ENCODE measurements around the gene EME1. TPM values are rescaled to one million over a fixed set of nuclear protein-coding genes. Genes with fewer than 3 reads are reported as not detected.
"Not testable (repeated sequence)": the region's sequence is repeated elsewhere in the genome, so short reads cannot be mapped to it uniquely, and the experiment has no call there.

Gene EME1
- total RNA-seq, 1 donor from 2014 or later = not detected

- no peak for DNase-seq (ENCODE audit: low spot score)
Measured at GRCh38 chr17:50392621-50393020, 19.6 kb downstream of the EME1 start.

DNA sequence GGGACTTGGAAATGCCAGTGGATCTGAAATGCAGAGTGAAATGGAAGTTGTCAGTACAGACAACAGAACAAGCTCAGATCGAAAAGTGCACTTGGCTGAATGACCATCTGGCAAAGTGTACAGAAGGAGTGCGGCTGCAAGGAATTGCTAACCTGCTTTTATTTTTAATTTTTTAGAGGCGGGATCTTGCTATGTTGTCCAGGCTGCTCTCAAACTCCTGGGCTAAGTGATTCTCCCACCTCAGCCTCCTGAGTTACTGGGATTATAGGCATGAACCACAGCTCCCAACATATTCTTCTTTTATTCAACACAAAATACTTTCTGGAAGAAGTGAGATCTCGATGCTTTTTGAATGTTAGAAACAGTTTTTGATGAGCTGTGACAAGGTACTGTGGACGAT is 20.7 kb downstream of the EME1 start:
- no peak for DNase-seq (ENCODE audit: low spot score)

GRCh38 chr17:50394711-50395110 is 21.7 kb downstream of the EME1 start:
- no peak for DNase-seq (ENCODE audit: low spot score)

DNA sequence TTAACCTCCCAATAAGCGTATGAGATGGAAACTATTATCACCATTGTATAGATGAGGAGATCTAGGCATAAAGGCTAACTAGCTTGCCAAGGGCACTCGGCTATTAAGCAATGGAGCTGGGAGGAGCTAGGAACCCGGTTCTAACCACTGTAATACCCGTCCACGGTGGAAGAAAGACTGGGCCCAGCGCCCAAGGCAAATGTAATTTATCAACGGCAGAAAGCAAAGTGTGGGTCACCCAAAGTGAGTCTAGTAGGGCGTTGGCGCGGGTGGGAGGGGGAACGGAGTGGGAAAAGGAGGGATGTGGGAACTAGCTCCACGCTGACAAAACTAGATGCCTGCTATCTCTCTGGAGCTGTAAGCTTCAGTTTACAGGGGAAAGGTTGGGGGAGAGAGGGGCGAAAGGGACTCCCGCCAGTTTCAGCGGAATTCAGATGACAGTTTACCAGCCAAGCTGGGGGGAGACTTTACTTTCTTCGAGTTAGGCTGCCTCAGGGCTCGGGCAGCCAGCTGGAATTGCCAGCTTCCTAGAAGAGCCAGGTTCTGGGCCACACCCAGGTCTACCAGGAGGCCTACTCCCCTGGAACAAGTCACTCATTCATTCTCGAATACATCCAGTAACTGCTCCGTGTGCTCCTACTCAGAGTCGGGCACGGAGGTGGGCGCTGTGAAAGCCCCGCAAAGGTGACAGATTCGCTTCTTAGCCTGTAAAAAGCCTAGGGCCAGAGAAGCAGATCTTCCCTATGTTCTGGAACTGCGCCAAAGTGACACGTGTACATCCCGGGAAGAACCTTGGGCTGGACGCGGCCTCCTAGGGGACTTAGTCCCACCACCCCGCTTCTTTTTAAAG is 23.5 kb downstream of the EME1 start:
- no peak for DNase-seq (ENCODE audit: low spot score)

DNA sequence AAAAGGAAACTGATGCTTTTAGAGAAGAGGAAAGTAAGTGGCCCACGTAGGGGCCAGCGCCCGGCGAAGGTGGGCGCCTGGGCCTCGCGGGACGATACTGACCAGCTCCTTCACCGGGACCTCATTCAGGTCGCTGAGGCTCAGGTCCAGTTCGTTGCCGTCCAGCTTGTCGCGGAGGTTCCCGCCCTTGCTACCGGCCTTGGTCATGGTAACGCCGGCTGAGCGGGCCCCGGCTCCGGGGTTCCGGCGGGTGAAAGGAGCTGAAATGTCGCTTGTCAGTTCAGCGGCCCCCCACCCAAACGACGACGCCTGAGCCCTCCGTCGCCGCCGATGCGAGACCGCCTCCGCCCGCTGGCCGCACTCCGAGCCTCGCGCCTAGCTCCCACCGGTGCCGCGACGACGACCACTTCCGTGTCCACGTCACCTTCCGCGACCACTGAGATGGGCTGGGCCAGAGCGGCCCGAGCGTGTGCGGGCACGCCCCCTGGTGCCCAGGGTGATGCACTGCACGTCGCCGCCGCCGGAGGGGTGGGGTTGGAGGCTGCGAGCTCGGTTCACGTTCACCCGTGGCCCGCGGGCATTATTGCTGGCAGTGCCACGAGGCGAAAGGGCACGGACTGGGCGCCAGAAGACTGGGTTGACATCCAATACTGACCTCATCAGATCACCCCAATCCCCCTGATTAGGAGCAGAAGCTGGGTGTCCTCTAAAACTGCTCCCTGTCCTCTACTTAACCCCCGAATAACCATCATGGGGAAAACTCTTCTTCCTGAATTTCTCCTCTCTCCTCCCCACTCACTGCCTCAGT is 24.3 kb downstream of the EME1 start, which contains the start of gene LRRC59:
LRRC59 (minus strand) TSS at position 413 of the 808 bp plus-strand sequence; CDS start at position 207, 206 bp downstream.
- peak; percentile 98 for DNase-seq (ENCODE audit: low spot score)

- no peak for DNase-seq (ENCODE audit: low spot score)
Measured at GRCh38 chr17:50397919-50398285, 24.9 kb downstream of the EME1 start.

GRCh38 chr17:50398672-50399071 is 25.6 kb downstream of the EME1 start:
- not testable (repeated sequence) for DNase-seq (ENCODE audit: low spot score)

- DNase-seq (ENCODE audit: low spot score) = not testable (repeated sequence)
Measured at GRCh38 chr17:50399591-50399990, 26.6 kb downstream of the EME1 start.

DNA sequence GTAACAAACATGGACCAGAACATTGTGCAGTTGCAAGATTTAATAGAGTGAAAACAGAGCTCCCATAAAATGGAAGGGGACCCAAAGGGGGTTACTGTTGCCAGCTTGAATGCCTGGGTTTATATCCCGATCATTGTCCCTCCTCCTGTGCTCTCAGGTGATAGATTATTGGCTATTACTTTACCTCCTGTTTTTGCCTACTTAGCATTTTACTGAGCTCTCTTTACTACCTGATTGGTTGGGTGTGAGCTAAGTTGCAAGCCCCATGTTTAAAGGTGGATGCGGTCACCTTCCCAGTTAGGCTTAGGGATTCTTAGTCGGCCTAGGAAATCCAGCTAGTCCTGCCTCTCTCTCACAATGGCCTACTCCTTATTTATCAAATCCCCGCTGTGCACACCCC is 32.3 kb downstream of the EME1 start:
- DNase-seq (ENCODE audit: low spot score) = not testable (repeated sequence)

- no peak for DNase-seq (ENCODE audit: low spot score)
Measured at GRCh38 chr17:50406578-50406977, 33.5 kb downstream of the EME1 start.

GRCh38 chr17:50407921-50408320 is 34.9 kb downstream of the EME1 start:
- no peak for DNase-seq (ENCODE audit: low spot score)

GRCh38 chr17:50412188-50412732 is 39.2 kb downstream of the EME1 start:
- DNase-seq (ENCODE audit: low spot score) = no peak

- no peak for DNase-seq (ENCODE audit: low spot score)
Measured at GRCh38 chr17:50414808-50415207, 41.8 kb downstream of the EME1 start.

GRCh38 chr17:50419577-50419976 is 46.5 kb downstream of the EME1 start:
- not testable (repeated sequence) for DNase-seq (ENCODE audit: low spot score)

DNA sequence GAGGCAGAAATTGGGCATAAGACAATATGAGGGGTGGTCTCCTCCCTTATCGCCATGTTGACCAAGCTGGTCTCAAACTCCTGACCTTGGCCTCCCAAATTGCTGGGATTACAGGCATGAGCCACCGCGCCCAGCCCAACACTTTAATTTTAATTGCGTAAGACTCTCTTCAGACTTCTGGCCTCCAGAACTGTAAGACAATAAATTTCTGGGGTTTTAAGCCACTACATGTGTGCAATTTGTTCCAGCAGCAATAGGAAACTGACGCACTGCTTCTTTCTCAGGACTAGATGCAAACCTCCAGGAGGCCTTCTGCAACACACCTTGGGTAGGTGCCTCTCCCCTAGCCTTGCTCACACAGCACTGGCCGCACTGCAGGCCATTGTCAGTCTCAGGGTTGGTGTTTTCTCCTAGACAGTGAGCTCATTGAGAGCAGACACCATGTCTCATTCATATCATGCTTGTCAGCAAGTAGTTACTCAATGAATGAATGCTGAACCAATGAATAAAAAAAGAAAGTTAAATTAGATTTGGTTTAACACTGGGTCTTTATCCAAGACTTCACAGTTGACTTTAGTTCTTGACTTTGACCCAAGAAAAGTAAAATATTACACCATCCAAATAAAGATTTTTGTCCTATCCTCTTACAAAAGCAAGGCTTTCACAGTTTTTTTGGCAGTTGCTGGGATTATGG is 47.5 kb downstream of the EME1 start:
- no peak for DNase-seq (ENCODE audit: low spot score)

- DNase-seq (ENCODE audit: low spot score) = no peak
Measured at GRCh38 chr17:50421308-50422051, 48.5 kb downstream of the EME1 start.

- DNase-seq (ENCODE audit: low spot score) = no peak
Measured at GRCh38 chr17:50422738-50423137, 49.7 kb downstream of the EME1 start.

- DNase-seq (ENCODE audit: low spot score) = no peak
Measured at GRCh38 chr17:50423553-50424159, 50.6 kb downstream of the EME1 start.

- DNase-seq (ENCODE audit: low spot score) = no peak
Measured at GRCh38 chr17:50424246-50424995, 51.4 kb downstream of the EME1 start.
